ENCODE results near the gene IL1R2.

Gene IL1R2

DNA sequence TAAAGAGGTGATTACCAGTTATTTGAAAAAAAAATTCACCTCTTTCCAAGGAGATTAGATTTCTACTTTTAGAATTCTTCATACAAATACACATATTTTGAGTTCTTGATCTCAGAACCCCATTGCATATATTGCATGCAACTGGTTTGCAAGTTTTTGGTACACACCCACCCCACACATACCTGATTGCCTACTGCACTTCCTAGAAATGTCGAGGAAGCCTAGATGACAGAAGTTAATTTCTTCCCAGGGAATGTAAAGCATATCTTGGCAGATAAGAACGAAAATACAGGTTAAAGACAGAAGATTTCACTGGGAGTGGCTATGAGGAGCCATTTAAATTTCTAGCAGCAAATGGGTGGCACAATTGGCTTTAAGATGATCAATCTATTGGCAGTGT lies 83.7 kb downstream of the IL1R2 start:
- ATAC-seq (no peak), DNase-seq (ENCODE audit: low spot score in 2 of 2) (no peak)
- Mint-ChIP-seq H3K36me3 (peaks cover 3% of the 10 kb centered on the region), H3K4me3 (no peak overlapping the region), H3K4me1 (peaks cover 27% of the 10 kb centered on the region), H3K9me3 (no peaks in the 10 kb centered on the region), H3K27ac (no peak overlapping the region)

DNA sequence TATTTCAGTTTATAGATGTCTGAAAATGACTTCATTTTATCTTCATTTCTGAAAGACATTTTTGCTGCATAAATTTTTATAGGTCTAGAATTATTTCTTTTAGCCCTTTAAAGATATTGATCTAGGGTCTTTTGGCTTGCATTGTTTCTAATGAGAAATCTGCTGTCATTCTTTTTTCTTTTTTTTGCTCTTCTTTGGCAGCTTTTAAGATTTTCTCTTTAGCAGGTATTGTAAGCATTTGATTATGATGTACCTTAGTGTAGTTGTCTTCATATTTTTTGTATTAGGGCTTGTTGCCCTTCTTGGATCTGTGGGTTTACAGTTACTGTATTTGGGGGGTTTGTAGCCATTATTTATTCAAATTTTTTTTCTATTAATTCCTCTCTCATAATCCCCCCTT lies 84.8 kb downstream of the IL1R2 start:
- Mint-ChIP-seq H3K36me3 (peaks cover 7% of the 10 kb centered on the region), H3K9me3 (peaks cover 4% of the 10 kb centered on the region), H3K27ac (no peak overlapping the region), H3K4me3 (no peak overlapping the region), H3K4me1 (peaks cover 37% of the 10 kb centered on the region)
- DNase-seq (ENCODE audit: low spot score in 2 of 2) (no peak), ATAC-seq (no peak)
